GM10266 (cell line): ENCODE data around the gene SUSD1.

ENCODE experiments used
- DNase-seq: peaks from one replicate; pipeline ENCODE4 v3.0.0; 2012; ENCODE audit errors: extremely low spot score
- TF ChIP-seq, protein P1 (sequence below): IDR thresholded peaks from 2 replicates; pipeline ENCODE4 v1.5.1; 2012; ENCODE audit warnings: mild to moderate bottlenecking, low read depth; ENCODE audit not compliant: control insufficient read depth, insufficient read depth; ENCODE audit errors: missing control alignments

The SUSD1 gene

GRCh38 chr9:112011051-112011620 lies 164.0 kb downstream of the SUSD1 start:
- TF ChIP-seq, protein P1, sequence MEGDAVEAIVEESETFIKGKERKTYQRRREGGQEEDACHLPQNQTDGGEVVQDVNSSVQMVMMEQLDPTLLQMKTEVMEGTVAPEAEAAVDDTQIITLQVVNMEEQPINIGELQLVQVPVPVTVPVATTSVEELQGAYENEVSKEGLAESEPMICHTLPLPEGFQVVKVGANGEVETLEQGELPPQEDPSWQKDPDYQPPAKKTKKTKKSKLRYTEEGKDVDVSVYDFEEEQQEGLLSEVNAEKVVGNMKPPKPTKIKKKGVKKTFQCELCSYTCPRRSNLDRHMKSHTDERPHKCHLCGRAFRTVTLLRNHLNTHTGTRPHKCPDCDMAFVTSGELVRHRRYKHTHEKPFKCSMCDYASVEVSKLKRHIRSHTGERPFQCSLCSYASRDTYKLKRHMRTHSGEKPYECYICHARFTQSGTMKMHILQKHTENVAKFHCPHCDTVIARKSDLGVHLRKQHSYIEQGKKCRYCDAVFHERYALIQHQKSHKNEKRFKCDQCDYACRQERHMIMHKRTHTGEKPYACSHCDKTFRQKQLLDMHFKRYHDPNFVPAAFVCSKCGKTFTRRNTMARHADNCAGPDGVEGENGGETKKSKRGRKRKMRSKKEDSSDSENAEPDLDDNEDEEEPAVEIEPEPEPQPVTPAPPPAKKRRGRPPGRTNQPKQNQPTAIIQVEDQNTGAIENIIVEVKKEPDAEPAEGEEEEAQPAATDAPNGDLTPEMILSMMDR, result no peak
- no peak for DNase-seq

- TF ChIP-seq, protein P1, result no peak
- no peak for DNase-seq
Measured at GRCh38 chr9:112010537-112010936, 164.6 kb downstream of the SUSD1 start.

DNA sequence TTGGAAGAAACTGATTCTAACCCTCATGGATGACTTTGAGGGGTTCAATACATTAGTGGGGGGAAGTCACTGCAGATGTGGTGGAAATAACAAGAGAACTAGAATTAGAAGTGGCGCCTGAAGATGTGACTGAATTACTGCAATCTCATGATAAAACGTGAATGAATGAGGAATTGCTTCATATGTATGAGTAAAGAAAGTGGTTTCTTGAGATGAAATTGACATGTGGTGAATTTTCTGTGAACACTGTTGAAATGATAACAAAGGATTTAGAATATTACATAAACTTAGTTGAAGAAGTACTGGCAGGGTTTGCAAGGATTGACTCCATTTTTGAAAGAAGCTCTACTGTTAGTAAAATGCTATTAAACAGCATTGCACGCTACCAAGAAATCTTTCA lies 165.4 kb downstream of the SUSD1 start:
- no peak for DNase-seq
- TF ChIP-seq, protein P1, result no peak

- DNase-seq, result no peak
- TF ChIP-seq, protein P1, result peak; percentile 6
Measured at GRCh38 chr9:112007575-112008240, 167.4 kb downstream of the SUSD1 start.

- TF ChIP-seq, protein P1, result no peak
- no peak for DNase-seq
Measured at GRCh38 chr9:112006361-112007020, 168.6 kb downstream of the SUSD1 start.

- no peak for DNase-seq
Measured at GRCh38 chr9:112005939-112006338, 169.2 kb downstream of the SUSD1 start.

More at GRCh38 chr9:112005939-112006338, 169.2 kb downstream of the SUSD1 start:
- TF ChIP-seq, protein P1, result no peak
